A204.1 (cell line): ENCODE results near the gene ARHGAP26.

Experiments used
- FAIRE-seq: peaks from 2 replicates; lab custom pipeline; 2012; peaks lifted over from hg19 to GRCh38; lab: Jason Lieb, UNC

The ARHGAP26 gene

GRCh38 chr5:142748568-142749249 lies 21.5 kb upstream of the ARHGAP26 start:
- no peak for FAIRE-seq

GRCh38 chr5:142749321-142749720 lies 20.9 kb upstream of the ARHGAP26 start:
- no peak for FAIRE-seq

DNA sequence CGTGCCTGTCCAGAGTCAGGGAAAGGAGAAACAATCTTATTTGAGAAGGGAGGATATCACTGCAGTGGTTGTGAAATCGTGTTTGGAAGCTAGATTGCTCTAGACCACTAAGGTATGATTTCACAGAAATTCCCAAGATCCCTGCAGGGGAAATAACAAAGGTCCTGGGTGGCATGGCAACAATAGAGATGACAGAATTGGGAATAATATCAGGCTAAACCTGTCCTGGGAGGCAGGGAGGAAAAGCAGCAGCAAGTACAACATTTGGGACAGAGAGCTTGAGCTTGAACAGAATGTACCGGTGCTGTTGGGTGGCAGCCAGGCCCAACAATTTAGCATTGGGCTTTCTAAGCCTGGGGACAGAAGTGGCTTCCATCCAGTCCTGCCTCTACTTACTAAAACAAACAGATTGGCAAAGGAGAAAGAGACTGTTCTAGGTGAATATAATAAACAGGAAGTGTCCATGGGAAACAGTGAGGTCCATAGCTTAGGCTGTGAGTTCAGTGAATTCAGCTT lies 17.0 kb upstream of the ARHGAP26 start:
- FAIRE-seq = no peak

DNA sequence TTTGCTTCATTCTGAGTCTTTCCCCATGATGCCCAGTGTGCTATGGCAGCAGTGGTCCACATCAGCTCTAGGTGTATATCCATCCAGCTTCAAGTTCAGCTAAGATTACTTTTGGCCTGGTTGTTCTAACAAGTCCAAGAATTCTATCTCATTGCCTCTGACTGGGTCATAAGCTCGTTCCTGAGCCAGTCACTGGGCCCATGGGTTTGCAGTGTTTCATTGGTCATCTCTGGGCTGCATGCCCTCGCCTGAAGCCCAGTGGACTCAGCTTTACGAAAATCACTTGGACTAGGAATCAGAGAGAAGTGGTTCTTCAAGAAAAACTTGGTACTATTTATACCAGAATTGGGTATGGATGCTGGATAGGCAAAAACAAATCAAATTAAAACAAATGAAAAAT lies 16.1 kb upstream of the ARHGAP26 start:
- no peak for FAIRE-seq

GRCh38 chr5:142756576-142756975 lies 13.6 kb upstream of the ARHGAP26 start:
- FAIRE-seq = no peak

DNA sequence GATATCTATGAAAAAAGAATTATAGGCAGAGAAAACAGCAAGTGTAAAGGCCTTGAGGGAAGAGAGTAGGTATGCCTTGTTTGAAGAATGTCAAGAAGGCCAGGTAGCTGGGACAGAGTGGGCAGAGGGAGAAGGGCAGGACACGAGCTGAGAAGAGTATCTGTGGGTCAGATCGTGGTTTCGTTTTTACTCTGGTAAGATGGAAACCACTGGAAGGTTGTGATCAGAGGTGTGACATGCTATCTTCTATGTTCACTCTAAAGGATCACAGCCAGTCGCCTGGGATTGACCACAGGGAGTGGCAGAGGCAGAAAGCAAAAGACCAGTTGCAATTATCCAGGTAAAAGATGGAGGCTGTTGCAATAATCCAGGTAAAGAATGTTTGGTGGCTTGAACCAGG lies 12.6 kb upstream of the ARHGAP26 start:
- no peak for FAIRE-seq

- FAIRE-seq = no peak
Measured at GRCh38 chr5:142758062-142758795, 11.9 kb upstream of the ARHGAP26 start.

DNA sequence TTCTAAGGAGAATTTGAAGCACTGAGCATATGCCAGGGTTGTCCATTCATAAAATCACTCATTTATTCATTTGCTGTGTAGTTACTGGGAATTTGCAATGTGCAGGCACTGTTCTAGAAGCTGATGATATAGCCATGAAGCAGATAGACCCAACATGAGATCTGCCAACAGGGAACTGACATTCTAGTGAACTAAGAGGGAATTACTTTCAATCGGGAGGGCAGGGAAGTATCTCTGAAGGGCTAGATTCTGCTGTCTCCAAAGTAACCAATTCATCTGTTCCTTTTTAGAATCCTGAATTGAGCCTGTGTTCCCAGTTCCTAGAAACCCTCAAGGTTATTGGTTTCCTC lies 11.4 kb upstream of the ARHGAP26 start:
- no peak for FAIRE-seq

DNA sequence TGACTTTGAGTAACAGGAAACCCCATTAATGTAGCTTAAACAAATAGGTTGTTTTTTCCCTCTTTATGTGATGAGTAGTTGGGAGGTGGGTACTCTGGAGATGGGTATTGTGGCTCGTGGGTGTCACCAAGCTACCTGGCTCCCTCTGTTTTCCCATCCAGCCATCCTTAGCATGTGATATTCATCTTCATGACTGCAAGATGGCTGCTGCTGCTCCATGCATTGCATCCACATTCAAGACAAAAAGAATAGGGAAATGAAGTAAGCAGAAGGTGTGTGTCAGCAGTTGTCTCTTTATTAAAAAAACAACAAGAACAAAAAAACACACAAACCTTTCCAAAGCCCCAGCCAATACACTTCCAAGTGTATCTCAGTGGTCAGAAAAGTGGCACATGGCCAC lies 6.5 kb upstream of the ARHGAP26 start:
- no peak for FAIRE-seq

GRCh38 chr5:142767178-142767577 lies 3.0 kb upstream of the ARHGAP26 start:
- no peak for FAIRE-seq

DNA sequence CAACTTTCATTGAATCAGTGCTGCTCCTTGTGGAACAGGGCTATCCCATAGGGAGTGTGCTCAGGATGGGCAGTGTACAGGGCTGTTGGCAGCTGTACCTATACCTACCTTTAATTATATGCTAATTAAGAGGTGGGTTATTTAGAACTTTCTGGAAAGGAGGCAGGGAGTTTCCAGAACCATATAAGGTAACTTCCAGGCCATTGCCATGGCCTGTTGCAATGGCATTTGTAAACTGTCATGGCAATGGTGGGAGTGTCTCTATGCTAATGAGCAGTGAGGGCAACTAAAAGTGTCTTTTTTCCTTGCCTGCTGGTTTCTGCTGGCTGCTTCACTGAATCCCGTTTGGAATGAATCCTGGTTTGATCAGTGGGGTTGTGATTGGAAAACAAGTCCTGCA lies 2.3 kb upstream of the ARHGAP26 start:
- no peak for FAIRE-seq

GRCh38 chr5:142769251-142769792 lies 855 bp upstream of the ARHGAP26 start:
- FAIRE-seq = no peak

- FAIRE-seq = no peak
Measured at GRCh38 chr5:142770650-142771609, 753 bp downstream of the ARHGAP26 start.

DNA sequence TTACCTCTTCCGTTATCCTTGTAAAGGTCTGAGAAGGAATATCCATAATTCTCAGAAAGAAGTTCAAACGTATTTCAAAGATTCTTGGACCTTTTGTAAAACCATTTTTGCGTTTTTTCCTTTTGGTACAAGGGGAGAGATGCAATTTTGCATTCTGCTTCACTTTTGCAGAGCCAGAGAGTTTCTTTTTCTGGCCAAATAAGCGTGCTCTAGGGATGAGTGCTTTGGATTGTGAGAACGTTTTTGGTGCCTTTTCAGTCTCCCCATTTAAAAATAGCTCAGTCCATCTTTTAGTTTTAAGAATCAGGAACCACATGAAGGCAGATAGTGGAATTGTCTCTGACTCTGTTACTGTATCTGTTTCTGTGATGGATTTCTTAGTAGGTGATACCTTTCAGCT lies 1.5 kb downstream of the ARHGAP26 start:
- no peak for FAIRE-seq

- FAIRE-seq = no peak
Measured at GRCh38 chr5:142772446-142773293, 2.5 kb downstream of the ARHGAP26 start.

DNA sequence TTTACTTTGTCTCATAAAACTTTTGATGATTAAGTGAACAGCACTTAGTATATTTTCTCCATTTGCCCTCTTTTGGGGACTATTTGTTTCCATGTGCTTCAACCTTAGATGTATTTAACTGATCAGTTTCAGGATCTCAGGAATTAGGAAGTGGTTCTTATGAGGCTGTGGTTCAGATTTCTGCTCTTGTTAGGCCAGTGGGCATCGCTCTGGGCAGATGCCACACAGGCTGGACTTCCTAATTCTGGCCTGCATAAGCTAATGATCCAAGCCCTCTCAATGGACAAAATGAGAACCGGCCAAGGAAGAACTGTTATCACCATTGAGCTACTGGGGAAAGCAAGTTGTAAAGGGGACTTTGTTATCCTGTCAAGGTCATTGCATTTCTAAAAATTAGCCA lies 6.9 kb downstream of the ARHGAP26 start:
- FAIRE-seq = no peak

- FAIRE-seq = no peak
Measured at GRCh38 chr5:142777850-142778249, 7.7 kb downstream of the ARHGAP26 start.

DNA sequence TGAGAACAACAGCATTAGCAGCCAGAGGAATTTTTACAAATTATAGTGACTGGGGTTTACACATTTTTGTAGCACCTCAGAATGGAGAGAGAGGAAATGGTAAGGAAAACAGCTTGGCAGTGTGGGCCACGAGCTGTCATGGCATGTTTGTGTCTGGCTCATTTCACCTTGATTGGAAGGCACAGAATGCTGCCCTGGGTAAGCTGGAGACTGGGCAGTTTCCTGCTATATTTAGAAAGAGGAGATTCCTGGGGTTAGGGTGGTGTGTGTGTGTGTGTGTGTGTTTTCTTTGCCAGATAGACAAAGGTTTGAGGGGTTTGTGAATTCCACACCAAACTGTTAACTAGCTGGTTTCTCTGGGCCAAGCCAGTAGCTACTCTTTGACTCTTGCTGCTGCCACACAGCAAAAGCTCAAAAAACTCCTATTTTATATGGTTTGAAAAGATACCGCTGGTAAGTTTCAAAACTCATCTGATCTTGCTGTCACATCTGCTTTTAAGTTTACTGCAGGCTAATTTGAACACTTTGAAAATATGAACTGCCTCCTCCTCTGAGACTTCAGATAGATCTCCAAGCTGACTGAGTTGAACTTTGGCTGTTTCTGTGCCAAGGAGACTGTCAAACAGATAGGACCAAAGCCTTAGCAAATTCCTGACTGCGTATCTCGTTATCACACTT lies 9.1 kb downstream of the ARHGAP26 start:
- FAIRE-seq = no peak

DNA sequence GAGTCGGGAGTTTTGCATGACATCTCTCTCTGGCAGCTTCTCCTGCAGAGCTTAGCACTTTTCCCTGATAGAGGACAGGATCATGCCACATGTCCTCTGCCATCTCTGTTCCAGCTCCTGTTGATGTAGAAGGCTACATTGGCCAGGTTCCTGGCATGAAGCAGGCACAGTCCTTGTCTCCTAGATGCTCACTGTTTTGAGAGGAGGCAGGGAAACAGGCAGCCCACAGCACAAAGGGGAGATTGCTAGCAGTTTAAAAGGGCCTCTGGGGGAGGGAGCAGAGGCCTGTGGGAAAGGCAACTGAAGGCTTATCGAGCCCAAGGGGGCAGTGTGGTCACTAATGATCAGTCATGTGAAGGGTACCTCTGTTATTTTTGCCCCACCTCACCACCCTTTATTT lies 10.7 kb downstream of the ARHGAP26 start:
- no peak for FAIRE-seq

DNA sequence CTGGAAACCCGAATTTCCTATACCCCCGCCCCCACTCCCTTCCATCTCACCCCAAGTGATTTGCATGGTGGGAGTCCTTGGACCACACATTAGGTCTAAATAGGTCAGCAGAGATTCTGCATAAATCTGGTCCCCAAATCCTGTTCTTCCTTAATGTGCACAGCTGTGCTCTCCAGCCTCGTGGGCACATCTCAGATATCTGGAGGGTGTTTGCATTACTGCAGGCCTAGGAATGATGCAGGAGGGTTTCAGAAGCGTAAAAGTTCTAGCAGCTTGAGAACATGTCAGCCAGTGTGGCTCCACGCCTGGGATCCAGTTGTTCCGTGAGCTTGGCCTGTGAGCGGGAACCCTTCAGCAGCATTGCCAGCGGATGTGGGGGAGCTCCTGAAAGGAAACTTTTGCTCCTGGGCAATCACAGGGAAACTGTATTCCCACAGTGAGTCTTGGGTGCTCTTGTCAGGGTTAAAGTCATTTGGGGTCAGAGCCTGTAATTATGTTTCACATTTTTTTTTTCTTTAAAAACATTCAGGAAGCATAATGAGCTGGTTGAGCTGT lies 12.9 kb downstream of the ARHGAP26 start:
- FAIRE-seq = no peak
